ENCODE data around the gene CARD14. TPM values are rescaled to one million over a fixed set of nuclear protein-coding genes. Genes with fewer than 3 reads are reported as not detected.

The CARD14 gene
- total and polyA plus RNA-seq, 3 experiments from 2014 or later: not detected

GRCh38 chr17:80145076-80146075 lies 24.5 kb upstream of the CARD14 start:
- H3K27me3 Mint-ChIP-seq: peaks cover 0 to 2% of the 10 kb centered on the region in 2 donors
- ChIA-PET CTCF (interaction anchor here (1.5 to 1.6 kb wide), 2 partner anchors 44 to 51 kb away, joined by 8 to 12 read pairs; partner anchors contain the start of gene GAA), POLR2A (interaction anchor here (0.6 to 1.7 kb wide), 4 partner anchors 44 to 1747 kb away, joined by 3 to 9 read pairs (median 7); partner anchors contain the start of gene GAA)
- DNase-seq: no peak
- H3K36me3 Mint-ChIP-seq: peaks cover 0 to 51% (median 4%) of the 10 kb centered on the region in 3 donors
- H3K36me3 ChIP-seq (ENCODE audit: insufficient read depth, low read length): peaks cover 25% of the 10 kb centered on the region
- peak overlapping the region; percentile 79 for H3K27ac ChIP-seq (ENCODE audit: low read depth, low read length)
- H3K4me3 ChIP-seq (ENCODE audit: low read length): peak overlapping the region; percentile 57
- peaks cover 35 to 48% (median 37%) of the 10 kb centered on the region in 3 donors for H3K4me1 Mint-ChIP-seq
- H3K4me3 Mint-ChIP-seq: peak overlapping the region; percentile 82 to 97 (median 83)
- peak overlapping the region; percentile 49 to 88 (median 80) for H3K27ac Mint-ChIP-seq
- no peaks in the 10 kb centered on the region for H3K27me3 ChIP-seq (ENCODE audit: insufficient read depth, low read length, poor library complexity, severe bottlenecking)
- H3K4me1 ChIP-seq (ENCODE audit: insufficient read depth, low read length): peaks cover 28% of the 10 kb centered on the region
- H3K9me3 ChIP-seq (ENCODE audit: low read length): no peaks in the 10 kb centered on the region
- H3K9me3 Mint-ChIP-seq: no peaks in the 10 kb centered on the region

GRCh38 chr17:80146121-80147034 lies 23.5 kb upstream of the CARD14 start:
- peaks cover 35 to 48% (median 37%) of the 10 kb centered on the region in 3 donors for H3K4me1 Mint-ChIP-seq
- no peaks in the 10 kb centered on the region for H3K9me3 Mint-ChIP-seq
- no peaks in the 10 kb centered on the region for H3K9me3 ChIP-seq (ENCODE audit: low read length)
- H3K36me3 ChIP-seq (ENCODE audit: insufficient read depth, low read length): peaks cover 21% of the 10 kb centered on the region
- peaks cover 0 to 43% (median 0%) of the 10 kb centered on the region in 3 donors for H3K36me3 Mint-ChIP-seq
- H3K27ac ChIP-seq (ENCODE audit: low read depth, low read length): peak overlapping the region; percentile 79
- peak in 3 of 5 donors; percentile 11 to 48 (median 31) for DNase-seq
- peaks cover 28% of the 10 kb centered on the region for H3K4me1 ChIP-seq (ENCODE audit: insufficient read depth, low read length)
- CTCF ChIA-PET: interaction anchor here (1.5 to 1.6 kb wide), 2 partner anchors 45 to 50 kb away, joined by 8 to 12 read pairs; partner anchors contain the start of gene GAA
- H3K4me3 Mint-ChIP-seq: peak overlapping the region; percentile 97 to 99 (median 99)
- H3K27me3 Mint-ChIP-seq: peaks cover 0 to 2% of the 10 kb centered on the region in 2 donors
- H3K4me3 ChIP-seq (ENCODE audit: low read length): peak overlapping the region; percentile 57
- no peaks in the 10 kb centered on the region for H3K27me3 ChIP-seq (ENCODE audit: insufficient read depth, low read length, poor library complexity, severe bottlenecking)
- H3K27ac Mint-ChIP-seq: peak overlapping the region; percentile 87 to 99 (median 98)
- POLR2A ChIA-PET: interaction anchor here (0.6 to 1.7 kb wide), 3 partner anchors 45 to 91 kb away, joined by 3 to 9 read pairs (median 5); partner anchors contain the start of gene GAA

DNA sequence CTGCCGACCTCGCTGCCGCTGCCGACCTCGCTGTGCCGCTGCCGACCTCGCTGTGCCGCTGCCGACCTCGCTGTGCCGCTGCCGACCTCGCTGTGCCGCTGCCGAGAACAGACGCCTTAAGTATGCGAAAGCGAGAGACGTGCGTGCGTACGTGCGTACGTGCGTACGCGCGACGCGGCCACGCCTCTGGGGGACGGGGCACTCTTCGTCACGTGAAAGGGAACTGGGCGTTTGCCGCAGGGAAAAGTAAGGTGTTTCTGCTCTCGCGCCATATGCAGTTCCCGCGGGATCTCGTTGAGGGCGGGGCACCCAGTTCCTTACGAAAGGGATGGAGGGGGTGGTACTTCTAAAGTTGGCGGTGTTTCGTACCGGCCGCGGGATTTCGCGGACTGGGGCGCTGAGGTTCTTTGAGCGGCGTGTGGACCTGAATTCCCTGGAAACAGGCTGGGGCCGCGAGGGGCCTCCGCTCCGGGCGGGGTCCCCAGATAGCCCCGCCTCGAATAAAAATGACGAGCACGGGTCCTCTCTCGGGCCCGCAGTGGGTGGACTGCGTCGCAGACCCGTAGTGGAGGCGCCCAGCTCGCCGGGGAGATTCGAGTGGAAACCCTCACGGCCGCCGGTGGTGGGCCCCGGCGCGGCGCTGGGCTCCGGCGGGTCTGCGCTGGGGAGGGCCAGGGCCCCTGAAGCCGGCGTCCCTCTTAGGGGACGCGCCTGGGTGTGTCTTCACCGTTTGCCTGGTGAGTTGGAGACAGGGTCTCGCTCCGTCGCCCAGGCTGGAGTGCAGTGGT lies 22.6 kb upstream of the CARD14 start, which contains the start of gene EIF4A3:
EIF4A3 (minus strand) TSS at position 94 of the 788 bp plus-strand sequence. CDS start 167 bp downstream, outside the sequence.
- Histone ChIP-seq H3K27me3 (ENCODE audit: insufficient read depth, low read length, poor library complexity, severe bottlenecking) (no peaks in the 10 kb centered on the region), H3K36me3 (ENCODE audit: insufficient read depth, low read length) (peaks cover 13% of the 10 kb centered on the region), H3K9me3 (ENCODE audit: low read length) (no peaks in the 10 kb centered on the region), H3K4me1 (ENCODE audit: insufficient read depth, low read length) (peaks cover 33% of the 10 kb centered on the region), H3K27ac (ENCODE audit: low read depth, low read length) (peak within 1 kb of the TSS; percentile 93), H3K4me3 (ENCODE audit: low read length) (peak within 1 kb of the TSS; percentile 86)
- Mint-ChIP-seq H3K9me3 (peaks cover 0 to 2% (median 0%) of the 10 kb centered on the region in 5 donors), H3K4me3 (peak within 1 kb of the TSS; percentile 97 to 99 (median 99)), H3K4me1 (peaks cover 39 to 49% (median 40%) of the 10 kb centered on the region in 3 donors), H3K27me3 (peaks cover 0 to 2% of the 10 kb centered on the region in 2 donors), H3K27ac (peak within 1 kb of the TSS; percentile 87 to 99 (median 98)), H3K36me3 (peaks cover 0 to 34% (median 0%) of the 10 kb centered on the region in 3 donors)
- CTCF ChIA-PET: no interaction called here
- POLR2A ChIA-PET: no interaction called here
- peak; percentile 94 to 99 (median 97) for DNase-seq

- Histone ChIP-seq H3K4me1 (ENCODE audit: insufficient read depth, low read length) (peaks cover 17% of the 10 kb centered on the region), H3K36me3 (ENCODE audit: insufficient read depth, low read length) (no peaks in the 10 kb centered on the region), H3K27me3 (ENCODE audit: insufficient read depth, low read length, poor library complexity, severe bottlenecking) (no peaks in the 10 kb centered on the region), H3K27ac (ENCODE audit: low read depth, low read length) (no peak overlapping the region), H3K4me3 (ENCODE audit: low read length) (no peak overlapping the region), H3K9me3 (ENCODE audit: low read length) (no peaks in the 10 kb centered on the region)
- Mint-ChIP-seq H3K36me3 (peaks cover 0 to 6% (median 5%) of the 10 kb centered on the region in 3 donors), H3K9me3 (peaks cover 0 to 9% (median 4%) of the 10 kb centered on the region in 5 donors), H3K4me3 (peak overlapping the region in 1 of 7 donors; percentile 78), H3K27me3 (peaks cover 0 to 2% of the 10 kb centered on the region in 2 donors), H3K4me1 (peaks cover 18 to 27% (median 22%) of the 10 kb centered on the region in 3 donors), H3K27ac (peak overlapping the region in 1 of 8 donors; percentile 21)
- POLR2A ChIA-PET: no interaction called here
- CTCF ChIA-PET: no interaction called here
- DNase-seq: no peak
These were observed 18.5 kb upstream of the CARD14 start for GRCh38 chr17:80151333-80151732.

DNA sequence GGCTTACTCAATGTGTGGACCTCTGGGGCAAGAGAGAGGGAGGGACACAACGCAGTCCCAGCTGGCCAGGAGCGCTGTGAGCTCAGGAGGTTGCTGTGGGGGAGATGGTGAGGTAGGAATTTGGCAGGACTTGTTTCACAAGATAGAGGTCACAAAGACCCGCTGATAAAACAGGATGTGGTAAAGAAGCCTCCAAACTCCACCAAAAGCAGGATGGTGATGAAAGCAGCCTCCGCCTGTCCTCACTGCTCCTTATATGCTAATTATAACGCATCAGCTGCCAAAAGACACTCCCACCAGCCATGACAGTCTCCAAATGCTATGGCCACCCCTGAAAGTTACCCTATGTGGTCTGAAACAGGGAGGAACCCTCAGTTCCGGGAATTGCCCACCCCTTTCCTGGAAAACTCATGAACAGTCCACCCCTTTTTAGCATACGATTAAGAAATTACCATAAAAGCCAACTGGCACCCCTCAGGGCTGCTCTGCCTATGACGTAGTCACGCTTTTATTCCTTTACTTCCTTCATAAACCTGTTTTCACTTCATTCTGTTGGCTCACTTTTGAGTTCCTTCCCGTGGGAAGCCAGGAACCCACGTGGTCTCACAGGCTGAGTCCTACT lies 17.6 kb upstream of the CARD14 start:
- H3K4me1 Mint-ChIP-seq: peaks cover 12 to 22% (median 19%) of the 10 kb centered on the region in 3 donors
- ChIA-PET POLR2A (no interaction called here), CTCF (no interaction called here)
- H3K27ac Mint-ChIP-seq: peak overlapping the region in 1 of 8 donors; percentile 40
- H3K9me3 ChIP-seq (ENCODE audit: low read length): no peaks in the 10 kb centered on the region
- H3K4me1 ChIP-seq (ENCODE audit: insufficient read depth, low read length): peaks cover 17% of the 10 kb centered on the region
- H3K9me3 Mint-ChIP-seq: peaks cover 0 to 9% (median 4%) of the 10 kb centered on the region in 5 donors
- H3K27me3 Mint-ChIP-seq: no peaks in the 10 kb centered on the region
- no peak for DNase-seq
- no peak overlapping the region for H3K27ac ChIP-seq (ENCODE audit: low read depth, low read length)
- peak overlapping the region in 3 of 7 donors; percentile 26 to 44 (median 30) for H3K4me3 Mint-ChIP-seq
- no peaks in the 10 kb centered on the region for H3K27me3 ChIP-seq (ENCODE audit: insufficient read depth, low read length, poor library complexity, severe bottlenecking)
- peaks cover 0 to 6% (median 2%) of the 10 kb centered on the region in 3 donors for H3K36me3 Mint-ChIP-seq
- H3K4me3 ChIP-seq (ENCODE audit: low read length): no peak overlapping the region
- no peaks in the 10 kb centered on the region for H3K36me3 ChIP-seq (ENCODE audit: insufficient read depth, low read length)

DNA sequence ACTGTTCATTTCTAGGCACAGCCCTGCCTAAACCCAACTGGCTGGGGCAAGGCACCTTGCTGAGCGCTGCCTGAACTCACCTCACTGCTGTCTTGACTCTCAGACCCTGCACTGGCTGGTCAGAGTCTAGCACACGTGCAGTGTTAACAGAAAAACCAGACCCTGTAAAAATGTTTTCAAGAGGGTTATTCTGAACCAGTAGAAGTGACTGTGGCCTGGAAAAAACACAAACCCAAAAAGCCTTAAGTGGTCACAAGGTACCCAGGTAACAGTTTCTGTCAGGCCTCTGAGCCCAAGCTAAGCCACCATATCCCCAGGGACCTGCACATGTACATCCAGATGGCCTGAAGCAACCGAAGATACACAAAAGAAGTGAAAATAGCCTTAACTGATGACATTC lies 16.8 kb upstream of the CARD14 start:
- peaks cover 0 to 6% (median 0%) of the 10 kb centered on the region in 3 donors for H3K36me3 Mint-ChIP-seq
- Histone ChIP-seq H3K4me1 (ENCODE audit: insufficient read depth, low read length) (peaks cover 14% of the 10 kb centered on the region), H3K36me3 (ENCODE audit: insufficient read depth, low read length) (no peaks in the 10 kb centered on the region), H3K4me3 (ENCODE audit: low read length) (no peak overlapping the region), H3K9me3 (ENCODE audit: low read length) (no peaks in the 10 kb centered on the region), H3K27ac (ENCODE audit: low read depth, low read length) (no peak overlapping the region), H3K27me3 (ENCODE audit: insufficient read depth, low read length, poor library complexity, severe bottlenecking) (no peaks in the 10 kb centered on the region)
- H3K4me1 Mint-ChIP-seq: peaks cover 9 to 16% (median 15%) of the 10 kb centered on the region in 3 donors
- H3K4me3 Mint-ChIP-seq: peak overlapping the region in 1 of 7 donors; percentile 37
- peak overlapping the region in 1 of 8 donors; percentile 36 for H3K27ac Mint-ChIP-seq
- no peaks in the 10 kb centered on the region for H3K27me3 Mint-ChIP-seq
- DNase-seq: no peak
- H3K9me3 Mint-ChIP-seq: peaks cover 0 to 9% (median 4%) of the 10 kb centered on the region in 5 donors
- CTCF ChIA-PET: no interaction called here
- POLR2A ChIA-PET: no interaction called here
